Measurements from ENCODE around the gene CUTA.

DNA sequence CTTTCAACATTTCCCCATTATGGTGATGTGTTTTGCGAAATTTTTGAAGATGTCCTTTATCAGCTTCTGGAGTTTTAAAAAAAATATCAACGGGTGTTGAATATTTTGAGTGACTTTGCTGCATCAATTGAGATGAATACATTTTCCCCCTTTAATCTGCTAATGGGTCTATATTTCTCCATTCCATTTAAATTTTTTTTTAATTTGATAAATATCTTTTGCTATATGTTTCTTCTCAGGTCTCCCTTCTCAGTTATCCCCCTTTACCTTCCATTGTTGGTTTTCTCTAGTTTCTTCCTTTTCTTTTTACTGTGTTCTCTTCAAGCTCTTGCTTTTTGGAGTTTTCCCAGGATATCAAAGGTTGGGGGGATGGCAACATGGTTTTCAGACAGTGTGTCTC is 27.7 kb downstream of the CUTA start:
- TF ChIP-seq, protein P1, sequence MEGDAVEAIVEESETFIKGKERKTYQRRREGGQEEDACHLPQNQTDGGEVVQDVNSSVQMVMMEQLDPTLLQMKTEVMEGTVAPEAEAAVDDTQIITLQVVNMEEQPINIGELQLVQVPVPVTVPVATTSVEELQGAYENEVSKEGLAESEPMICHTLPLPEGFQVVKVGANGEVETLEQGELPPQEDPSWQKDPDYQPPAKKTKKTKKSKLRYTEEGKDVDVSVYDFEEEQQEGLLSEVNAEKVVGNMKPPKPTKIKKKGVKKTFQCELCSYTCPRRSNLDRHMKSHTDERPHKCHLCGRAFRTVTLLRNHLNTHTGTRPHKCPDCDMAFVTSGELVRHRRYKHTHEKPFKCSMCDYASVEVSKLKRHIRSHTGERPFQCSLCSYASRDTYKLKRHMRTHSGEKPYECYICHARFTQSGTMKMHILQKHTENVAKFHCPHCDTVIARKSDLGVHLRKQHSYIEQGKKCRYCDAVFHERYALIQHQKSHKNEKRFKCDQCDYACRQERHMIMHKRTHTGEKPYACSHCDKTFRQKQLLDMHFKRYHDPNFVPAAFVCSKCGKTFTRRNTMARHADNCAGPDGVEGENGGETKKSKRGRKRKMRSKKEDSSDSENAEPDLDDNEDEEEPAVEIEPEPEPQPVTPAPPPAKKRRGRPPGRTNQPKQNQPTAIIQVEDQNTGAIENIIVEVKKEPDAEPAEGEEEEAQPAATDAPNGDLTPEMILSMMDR (IDR thresholded peaks at IDR 0.05) = no peak
- TF ChIP-seq TCF12 (IDR thresholded peaks at IDR 0.05) = no peak
- TF ChIP-seq EP300 (IDR thresholded peaks at IDR 0.05; ENCODE audit: borderline replicate concordance in 1 of 2, low read depth in 1 of 2, low read length in 1 of 2) = no peak
- TF ChIP-seq NRF1 (IDR thresholded peaks at IDR 0.05; ENCODE audit: low read depth, low read length) = no peak
- no peak for TF ChIP-seq YY1 (IDR thresholded peaks at IDR 0.05; ENCODE audit: low read depth)
- TF ChIP-seq, protein P2, sequence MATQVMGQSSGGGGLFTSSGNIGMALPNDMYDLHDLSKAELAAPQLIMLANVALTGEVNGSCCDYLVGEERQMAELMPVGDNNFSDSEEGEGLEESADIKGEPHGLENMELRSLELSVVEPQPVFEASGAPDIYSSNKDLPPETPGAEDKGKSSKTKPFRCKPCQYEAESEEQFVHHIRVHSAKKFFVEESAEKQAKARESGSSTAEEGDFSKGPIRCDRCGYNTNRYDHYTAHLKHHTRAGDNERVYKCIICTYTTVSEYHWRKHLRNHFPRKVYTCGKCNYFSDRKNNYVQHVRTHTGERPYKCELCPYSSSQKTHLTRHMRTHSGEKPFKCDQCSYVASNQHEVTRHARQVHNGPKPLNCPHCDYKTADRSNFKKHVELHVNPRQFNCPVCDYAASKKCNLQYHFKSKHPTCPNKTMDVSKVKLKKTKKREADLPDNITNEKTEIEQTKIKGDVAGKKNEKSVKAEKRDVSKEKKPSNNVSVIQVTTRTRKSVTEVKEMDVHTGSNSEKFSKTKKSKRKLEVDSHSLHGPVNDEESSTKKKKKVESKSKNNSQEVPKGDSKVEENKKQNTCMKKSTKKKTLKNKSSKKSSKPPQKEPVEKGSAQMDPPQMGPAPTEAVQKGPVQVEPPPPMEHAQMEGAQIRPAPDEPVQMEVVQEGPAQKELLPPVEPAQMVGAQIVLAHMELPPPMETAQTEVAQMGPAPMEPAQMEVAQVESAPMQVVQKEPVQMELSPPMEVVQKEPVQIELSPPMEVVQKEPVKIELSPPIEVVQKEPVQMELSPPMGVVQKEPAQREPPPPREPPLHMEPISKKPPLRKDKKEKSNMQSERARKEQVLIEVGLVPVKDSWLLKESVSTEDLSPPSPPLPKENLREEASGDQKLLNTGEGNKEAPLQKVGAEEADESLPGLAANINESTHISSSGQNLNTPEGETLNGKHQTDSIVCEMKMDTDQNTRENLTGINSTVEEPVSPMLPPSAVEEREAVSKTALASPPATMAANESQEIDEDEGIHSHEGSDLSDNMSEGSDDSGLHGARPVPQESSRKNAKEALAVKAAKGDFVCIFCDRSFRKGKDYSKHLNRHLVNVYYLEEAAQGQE (IDR thresholded peaks at IDR 0.05; ENCODE audit: low read depth, low read length) = no peak
- no peak for TF ChIP-seq SMC3 (IDR thresholded peaks at IDR 0.05; ENCODE audit: low read depth, low read length)
- TF ChIP-seq, protein P3, sequence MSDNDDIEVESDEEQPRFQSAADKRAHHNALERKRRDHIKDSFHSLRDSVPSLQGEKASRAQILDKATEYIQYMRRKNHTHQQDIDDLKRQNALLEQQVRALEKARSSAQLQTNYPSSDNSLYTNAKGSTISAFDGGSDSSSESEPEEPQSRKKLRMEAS (IDR thresholded peaks at IDR 0.05; ENCODE audit: low read depth) = no peak
- no peak for TF ChIP-seq MEF2A (IDR thresholded peaks at IDR 0.05; ENCODE audit: borderline replicate concordance, low read depth)
- TF ChIP-seq TEAD4 (IDR thresholded peaks at IDR 0.05; ENCODE audit: borderline replicate concordance, insufficient read depth) = no peak
- TF ChIP-seq, protein P4, sequence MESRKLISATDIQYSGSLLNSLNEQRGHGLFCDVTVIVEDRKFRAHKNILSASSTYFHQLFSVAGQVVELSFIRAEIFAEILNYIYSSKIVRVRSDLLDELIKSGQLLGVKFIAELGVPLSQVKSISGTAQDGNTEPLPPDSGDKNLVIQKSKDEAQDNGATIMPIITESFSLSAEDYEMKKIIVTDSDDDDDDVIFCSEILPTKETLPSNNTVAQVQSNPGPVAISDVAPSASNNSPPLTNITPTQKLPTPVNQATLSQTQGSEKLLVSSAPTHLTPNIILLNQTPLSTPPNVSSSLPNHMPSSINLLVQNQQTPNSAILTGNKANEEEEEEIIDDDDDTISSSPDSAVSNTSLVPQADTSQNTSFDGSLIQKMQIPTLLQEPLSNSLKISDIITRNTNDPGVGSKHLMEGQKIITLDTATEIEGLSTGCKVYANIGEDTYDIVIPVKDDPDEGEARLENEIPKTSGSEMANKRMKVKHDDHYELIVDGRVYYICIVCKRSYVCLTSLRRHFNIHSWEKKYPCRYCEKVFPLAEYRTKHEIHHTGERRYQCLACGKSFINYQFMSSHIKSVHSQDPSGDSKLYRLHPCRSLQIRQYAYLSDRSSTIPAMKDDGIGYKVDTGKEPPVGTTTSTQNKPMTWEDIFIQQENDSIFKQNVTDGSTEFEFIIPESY (IDR thresholded peaks at IDR 0.05; ENCODE audit: borderline replicate concordance, low read depth) = no peak
- no peak for TF ChIP-seq RAD21 (IDR thresholded peaks at IDR 0.05; ENCODE audit: low read length)
- no peak for TF ChIP-seq POLR2AphosphoS5 (IDR thresholded peaks at IDR 0.05; ENCODE audit: low read depth, low read length)
- no peak for TF ChIP-seq GATA2 (CRISPR knock-in tag; IDR thresholded peaks at IDR 0.05)

All from SK-N-SH (cell line).